Peyer's patch (tissue), 4 donors: ENCODE results near the gene RIMBP2. TPM values are rescaled to one million over a fixed set of nuclear protein-coding genes. Genes with fewer than 3 reads are reported as not detected.
"Not testable (repeated sequence)": the region's sequence is repeated elsewhere in the genome, so short reads cannot be mapped to it uniquely, and the experiment has no call there.

ENCODE experiments used
- DNase-seq, 3 donors: peaks; one replicate each; pipeline ENCODE4 v3.0.0-alpha.2; 2017 to 2019
- H3K27ac ChIP-seq, 4 donors: fragments of 200-600 bp; sonication (generic); one replicate each; pipeline ENCODE4 v1.5.1; 2016 to 2019
- H3K27me3 ChIP-seq, 2 donors: fragments of 200-600 bp; sonication (generic); one replicate each; pipeline ENCODE4 v1.5.1; 2019
- H3K36me3 ChIP-seq, 3 donors: fragments of 200-600 bp; sonication (generic); one replicate each; pipeline ENCODE4 v1.5.1; 2016 to 2019
- H3K4me1 ChIP-seq, 4 donors: fragments of 200-600 bp; sonication (generic); one replicate each; pipeline ENCODE4 v1.5.1; 2016 to 2019
- H3K4me3 ChIP-seq, 4 donors: fragments of 200-600 bp; sonication (generic); 1 replicate in 3 of 4; 2 replicates in 1 of 4; pipeline ENCODE4 v1.5.1; 2016 to 2019; ENCODE audit warnings: mild to moderate bottlenecking in 1 of 4
- H3K9me3 ChIP-seq, 4 donors: fragments of 200-600 bp; sonication (generic); one replicate each; pipeline ENCODE4 v1.5.1; 2016 to 2019; ENCODE audit warnings: mild to moderate bottlenecking in 1 of 4
- CTCF ChIP-seq, 6 experiments: fragments of 450-650 bp in 4 of 6; fragments of 200-600 bp in 2 of 6; sonication (generic) in 1 of 6; IDR thresholded peaks; one replicate each; pipeline ENCODE4 v1.5.1; 2017 to 2019; ENCODE audit warnings: antibody characterized with exemption in 6 of 6, mild to moderate bottlenecking in 3 of 6, moderate library complexity in 1 of 6
- POLR2A ChIP-seq, 2 donors: fragments of 450-650 bp; IDR thresholded peaks; one replicate each; pipeline ENCODE4 v1.5.1; 2017; ENCODE audit warnings: antibody characterized with exemption in 2 of 2, mild to moderate bottlenecking in 2 of 2, moderate library complexity in 2 of 2
- total RNA-seq, 4 donors: library from RNA; depleted of rRNA; stranded (reverse); fragments of >200 nt; gene quantifications; one replicate each; pipeline ENCODE4 v1.1.0, GENCODE V29; 2016

The RIMBP2 gene
- total RNA-seq, 4 donors from 2014 or later, result 8.8 to 19.8 (median 16.0) TPM

DNA sequence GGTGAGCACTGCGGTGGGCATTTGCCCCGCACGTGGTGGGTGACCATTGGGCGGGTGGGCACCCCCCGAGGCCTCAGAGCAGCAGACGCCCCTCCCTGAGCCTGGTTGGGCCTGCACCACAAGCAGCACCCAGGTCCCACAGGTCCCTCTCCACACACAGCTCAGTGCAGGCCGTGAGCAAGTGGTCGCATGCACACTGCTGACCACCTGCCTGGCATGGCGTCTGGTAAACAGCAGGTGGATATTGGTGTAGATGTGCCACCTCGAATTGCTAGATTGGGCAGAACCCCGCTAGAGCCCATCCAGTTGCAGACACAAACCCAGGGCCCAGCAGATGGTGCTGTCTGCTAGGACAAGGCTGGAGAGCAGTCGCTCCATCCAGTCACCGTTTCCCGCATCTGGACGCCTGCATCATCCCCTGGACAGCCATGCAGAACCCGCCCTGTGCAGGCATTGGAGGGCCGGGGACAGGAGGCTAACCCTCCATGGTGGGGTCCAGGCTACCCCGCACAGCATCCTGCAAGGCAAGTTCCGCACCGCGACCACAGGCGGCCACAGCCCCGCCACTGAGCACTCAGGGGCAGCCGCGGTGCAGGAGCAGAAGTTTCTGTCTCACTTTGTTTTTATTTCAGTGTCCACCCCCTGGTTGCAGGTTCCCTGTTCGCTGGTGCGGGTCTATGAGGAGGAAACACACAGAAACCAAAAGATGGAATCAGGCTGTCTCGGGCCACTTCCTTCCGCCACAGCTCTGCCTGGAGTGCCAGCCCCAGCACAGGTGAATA is 45.6 kb upstream of the RIMBP2 start:
- no peak overlapping the region for H3K27ac ChIP-seq
- DNase-seq, result peak in 2 of 3 donors; percentile 22 to 62
- TF ChIP-seq POLR2A (IDR thresholded peaks at IDR 0.05) (no peak), CTCF (IDR thresholded peaks at IDR 0.05) (peak in 4 of 6 experiments; percentile 31 to 46 (median 40))
- H3K9me3 ChIP-seq, result no peaks in the 10 kb centered on the region
- no peak overlapping the region for H3K4me3 ChIP-seq
- H3K27me3 ChIP-seq, result no peaks in the 10 kb centered on the region
- no peaks in the 10 kb centered on the region for H3K4me1 ChIP-seq
- H3K36me3 ChIP-seq, result no peaks in the 10 kb centered on the region

- no peaks in the 10 kb centered on the region for H3K4me1 ChIP-seq
- no peaks in the 10 kb centered on the region for H3K36me3 ChIP-seq
- H3K9me3 ChIP-seq, result peaks cover 0 to 8% (median 0%) of the 10 kb centered on the region in 4 donors
- TF ChIP-seq CTCF (IDR thresholded peaks at IDR 0.05) (no peak), POLR2A (IDR thresholded peaks at IDR 0.05) (no peak)
- H3K4me3 ChIP-seq, result no peak overlapping the region
- DNase-seq, result no peak
- no peak overlapping the region for H3K27ac ChIP-seq
- H3K27me3 ChIP-seq, result no peaks in the 10 kb centered on the region
Measured at GRCh38 chr12:130754234-130754901, 38.3 kb upstream of the RIMBP2 start.

DNA sequence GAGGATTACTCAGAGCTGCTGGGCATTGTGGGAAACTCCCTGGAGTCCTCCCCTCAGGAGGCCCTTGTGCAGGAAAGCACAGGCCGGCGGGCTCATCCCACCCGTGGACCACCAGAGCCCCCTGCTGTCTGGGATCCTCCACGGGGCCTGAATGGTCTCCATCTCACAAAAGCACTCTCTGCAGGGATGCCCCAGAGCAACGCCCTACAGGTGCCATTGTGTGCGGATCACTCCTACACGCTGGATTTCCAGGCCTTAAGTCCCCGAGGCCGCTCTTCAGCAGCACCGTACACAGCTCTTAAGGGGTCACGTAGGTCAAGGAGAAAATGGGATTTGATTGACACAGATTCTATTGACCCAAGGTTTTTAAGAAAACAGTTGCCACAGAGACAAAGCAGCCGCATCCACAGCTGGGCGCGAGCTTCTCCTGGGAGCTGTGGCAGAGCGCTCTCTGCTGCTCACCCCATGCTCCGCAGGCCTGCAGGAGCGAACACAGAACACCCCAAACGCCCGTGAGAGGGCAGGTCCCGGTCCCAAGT is 36.7 kb upstream of the RIMBP2 start:
- H3K4me3 ChIP-seq, result no peak overlapping the region
- H3K36me3 ChIP-seq, result no peaks in the 10 kb centered on the region
- H3K9me3 ChIP-seq, result peaks cover 0 to 8% (median 0%) of the 10 kb centered on the region in 4 donors
- H3K27me3 ChIP-seq, result no peaks in the 10 kb centered on the region
- DNase-seq, result no peak
- no peaks in the 10 kb centered on the region for H3K4me1 ChIP-seq
- H3K27ac ChIP-seq, result no peak overlapping the region
- no peak for TF ChIP-seq POLR2A (IDR thresholded peaks at IDR 0.05)
- TF ChIP-seq CTCF (IDR thresholded peaks at IDR 0.05), result no peak

- H3K4me1 ChIP-seq, H3K27me3 ChIP-seq, H3K9me3 ChIP-seq, DNase-seq, H3K4me3 ChIP-seq, H3K27ac ChIP-seq, H3K36me3 ChIP-seq: not testable (repeated sequence)
Measured at GRCh38 chr12:130752037-130752436, 35.9 kb upstream of the RIMBP2 start.

DNA sequence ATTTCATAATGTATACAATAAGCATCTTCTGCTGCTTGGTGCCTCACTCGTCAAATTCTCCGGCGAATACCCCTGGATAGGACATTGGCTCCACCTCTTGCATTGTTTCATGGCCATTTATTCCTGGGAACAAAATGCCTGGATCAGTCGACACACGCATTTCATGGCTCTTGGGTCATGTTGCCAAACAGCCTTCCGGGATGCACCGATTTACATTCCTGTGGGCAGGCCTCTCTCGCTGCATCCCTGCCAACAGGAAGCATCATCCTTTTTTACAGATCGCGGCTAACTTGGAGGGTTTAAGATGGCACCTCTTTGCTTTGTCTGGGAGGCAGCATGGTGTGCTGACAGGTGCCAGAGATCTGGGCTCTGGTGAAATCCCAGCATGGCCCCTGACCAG is 32.7 kb upstream of the RIMBP2 start:
- Histone ChIP-seq H3K27ac (no peak overlapping the region), H3K4me1 (no peaks in the 10 kb centered on the region), H3K36me3 (no peaks in the 10 kb centered on the region), H3K9me3 (no peaks in the 10 kb centered on the region), H3K27me3 (no peaks in the 10 kb centered on the region), H3K4me3 (no peak overlapping the region)
- no peak for DNase-seq
- TF ChIP-seq POLR2A (IDR thresholded peaks at IDR 0.05) (no peak), CTCF (IDR thresholded peaks at IDR 0.05) (no peak)
